Ishikawa (cell line): ENCODE results near the gene PCDHB14.

Experiments used
- CEBPB ChIP-seq: IDR thresholded peaks from 2 replicates; pipeline ENCODE4 v1.6.1; 2012
- TF ChIP-seq, protein P1 (sequence below): IDR thresholded peaks from 2 replicates; pipeline ENCODE4 v1.6.1; 2012

DNA sequence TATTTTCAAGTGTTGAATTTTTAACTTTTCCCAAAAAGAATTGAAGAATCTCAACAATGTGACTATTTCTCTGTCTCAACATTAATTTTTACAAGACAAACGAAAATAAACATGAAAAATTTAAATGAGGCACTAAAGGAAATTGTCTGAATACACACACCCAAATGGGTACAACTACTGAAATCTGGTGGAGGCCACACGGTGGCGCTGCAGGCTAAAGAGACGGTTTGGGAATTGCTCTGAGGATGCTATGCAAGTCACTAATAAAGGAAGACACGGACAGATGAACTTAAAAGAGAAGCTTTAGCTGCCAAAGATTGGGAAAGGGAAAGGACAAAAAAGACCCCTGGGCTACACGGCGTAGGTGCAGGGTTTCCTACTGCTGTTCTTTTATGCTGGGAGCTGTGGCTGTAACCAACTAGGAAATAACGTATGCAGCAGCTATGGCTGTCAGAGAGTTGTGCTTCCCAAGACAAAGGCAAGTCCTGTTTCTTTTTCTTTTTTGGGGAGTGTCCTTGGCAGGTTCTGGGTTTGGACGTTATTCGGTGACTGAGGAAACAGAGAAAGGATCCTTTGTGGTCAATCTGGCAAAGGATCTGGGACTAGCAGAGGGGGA lies 30.9 kb upstream of the PCDHB14 start, which contains the start of gene PCDHB10:
- TF ChIP-seq, protein P1, sequence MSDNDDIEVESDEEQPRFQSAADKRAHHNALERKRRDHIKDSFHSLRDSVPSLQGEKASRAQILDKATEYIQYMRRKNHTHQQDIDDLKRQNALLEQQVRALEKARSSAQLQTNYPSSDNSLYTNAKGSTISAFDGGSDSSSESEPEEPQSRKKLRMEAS, result no peak
- TF ChIP-seq CEBPB, result no peak
